Peyer's patch (tissue), 4 donors: ENCODE measurements around the gene DIP2B.

Source experiments
- POLR2A ChIP-seq, 2 donors: fragments of 450-650 bp; IDR thresholded peaks; one replicate each; pipeline ENCODE4 v1.5.1; 2017; ENCODE audit warnings: antibody characterized with exemption in 2 of 2, mild to moderate bottlenecking in 2 of 2, moderate library complexity in 2 of 2
- TF ChIP-seq, protein P1 (sequence below), 6 experiments: fragments of 450-650 bp in 4 of 6; fragments of 200-600 bp in 2 of 6; sonication (generic) in 1 of 6; IDR thresholded peaks; one replicate each; pipeline ENCODE4 v1.5.1; 2017 to 2019; ENCODE audit warnings: antibody characterized with exemption in 6 of 6, mild to moderate bottlenecking in 3 of 6, moderate library complexity in 1 of 6

DNA sequence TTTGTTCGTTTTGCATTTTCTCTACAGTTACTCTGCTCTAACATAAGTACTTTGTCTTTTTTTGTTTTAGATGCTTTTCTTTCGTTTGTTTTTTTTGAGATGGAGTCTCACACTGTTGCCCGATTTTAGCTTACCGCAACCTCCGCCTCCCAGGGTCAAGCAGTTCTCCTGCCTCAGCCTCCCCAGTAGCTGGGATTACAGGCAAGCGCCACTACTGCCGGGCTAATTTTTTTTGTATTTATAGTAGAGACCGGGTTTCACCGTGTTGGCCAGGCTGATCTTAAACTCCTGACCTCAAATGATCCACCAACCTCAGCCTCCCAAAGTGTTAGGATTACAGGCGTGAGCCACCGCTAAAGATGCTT lies 2.7 kb downstream of the DIP2B start:
- no peak for TF ChIP-seq POLR2A (IDR thresholded peaks at IDR 0.05)
- TF ChIP-seq, protein P1, sequence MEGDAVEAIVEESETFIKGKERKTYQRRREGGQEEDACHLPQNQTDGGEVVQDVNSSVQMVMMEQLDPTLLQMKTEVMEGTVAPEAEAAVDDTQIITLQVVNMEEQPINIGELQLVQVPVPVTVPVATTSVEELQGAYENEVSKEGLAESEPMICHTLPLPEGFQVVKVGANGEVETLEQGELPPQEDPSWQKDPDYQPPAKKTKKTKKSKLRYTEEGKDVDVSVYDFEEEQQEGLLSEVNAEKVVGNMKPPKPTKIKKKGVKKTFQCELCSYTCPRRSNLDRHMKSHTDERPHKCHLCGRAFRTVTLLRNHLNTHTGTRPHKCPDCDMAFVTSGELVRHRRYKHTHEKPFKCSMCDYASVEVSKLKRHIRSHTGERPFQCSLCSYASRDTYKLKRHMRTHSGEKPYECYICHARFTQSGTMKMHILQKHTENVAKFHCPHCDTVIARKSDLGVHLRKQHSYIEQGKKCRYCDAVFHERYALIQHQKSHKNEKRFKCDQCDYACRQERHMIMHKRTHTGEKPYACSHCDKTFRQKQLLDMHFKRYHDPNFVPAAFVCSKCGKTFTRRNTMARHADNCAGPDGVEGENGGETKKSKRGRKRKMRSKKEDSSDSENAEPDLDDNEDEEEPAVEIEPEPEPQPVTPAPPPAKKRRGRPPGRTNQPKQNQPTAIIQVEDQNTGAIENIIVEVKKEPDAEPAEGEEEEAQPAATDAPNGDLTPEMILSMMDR (IDR thresholded peaks at IDR 0.05), result no peak
